GM10248 (cell line): ENCODE results near the gene RNF168.
"Not testable (repeated sequence)": the region's sequence is repeated elsewhere in the genome, so short reads cannot be mapped to it uniquely, and the experiment has no call there.

Source experiments
- CTCF ChIA-PET: fragments of 300-600 bp; sonication (Branson Sonifier 250); formaldehyde crosslinking; extraction: SDS; loops from one replicate; lab custom pipeline; 2021; ENCODE audit warnings: antibody characterized with exemption; lab: Yijun Ruan, JAX
- POLR2A ChIA-PET: fragments of 350-650 bp; sonication (Branson Sonifier 250); formaldehyde crosslinking; extraction: SDS; loops from one replicate; lab custom pipeline; 2020; ENCODE audit warnings: antibody characterized with exemption; lab: Yijun Ruan, JAX
- DNase-seq: peaks from one replicate; pipeline ENCODE4 v3.0.0; 2012; ENCODE audit errors: extremely low spot score
- TF ChIP-seq, protein P1 (sequence below): IDR thresholded peaks from 2 replicates; pipeline ENCODE4 v1.5.1; 2012; ENCODE audit warnings: mild to moderate bottlenecking, low read depth; ENCODE audit errors: extremely low read depth, missing control alignments, control extremely low read depth

RNF168 gene

DNA sequence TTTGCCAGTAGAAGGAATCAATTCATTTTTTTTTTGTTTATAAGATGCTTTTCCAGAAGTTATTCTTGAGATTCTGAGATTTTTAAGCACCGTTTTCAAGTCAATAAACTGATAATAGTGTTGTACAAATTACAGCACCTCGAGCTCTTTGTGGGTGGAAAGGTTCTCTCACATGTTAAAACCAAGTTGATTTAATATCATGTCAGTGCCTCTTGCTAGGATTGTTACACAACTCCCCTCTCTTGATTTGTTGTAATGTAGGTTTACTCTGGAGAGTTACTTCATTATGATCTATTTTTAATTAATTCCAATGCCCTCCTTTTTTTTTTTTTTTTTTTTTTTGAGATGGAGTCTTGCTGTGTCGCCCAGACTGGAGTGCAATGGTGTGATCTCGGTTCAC, 45.5 kb downstream of the RNF168 start:
- TF ChIP-seq, protein P1, sequence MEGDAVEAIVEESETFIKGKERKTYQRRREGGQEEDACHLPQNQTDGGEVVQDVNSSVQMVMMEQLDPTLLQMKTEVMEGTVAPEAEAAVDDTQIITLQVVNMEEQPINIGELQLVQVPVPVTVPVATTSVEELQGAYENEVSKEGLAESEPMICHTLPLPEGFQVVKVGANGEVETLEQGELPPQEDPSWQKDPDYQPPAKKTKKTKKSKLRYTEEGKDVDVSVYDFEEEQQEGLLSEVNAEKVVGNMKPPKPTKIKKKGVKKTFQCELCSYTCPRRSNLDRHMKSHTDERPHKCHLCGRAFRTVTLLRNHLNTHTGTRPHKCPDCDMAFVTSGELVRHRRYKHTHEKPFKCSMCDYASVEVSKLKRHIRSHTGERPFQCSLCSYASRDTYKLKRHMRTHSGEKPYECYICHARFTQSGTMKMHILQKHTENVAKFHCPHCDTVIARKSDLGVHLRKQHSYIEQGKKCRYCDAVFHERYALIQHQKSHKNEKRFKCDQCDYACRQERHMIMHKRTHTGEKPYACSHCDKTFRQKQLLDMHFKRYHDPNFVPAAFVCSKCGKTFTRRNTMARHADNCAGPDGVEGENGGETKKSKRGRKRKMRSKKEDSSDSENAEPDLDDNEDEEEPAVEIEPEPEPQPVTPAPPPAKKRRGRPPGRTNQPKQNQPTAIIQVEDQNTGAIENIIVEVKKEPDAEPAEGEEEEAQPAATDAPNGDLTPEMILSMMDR = no peak
- POLR2A ChIA-PET = no interaction called here
- CTCF ChIA-PET = interaction anchor here (2.3 kb wide), 1 partner anchor 71 kb away, joined by 7 read pairs; no protein-coding TSS in a partner anchor
- no peak for DNase-seq

GRCh38 chr3:196457470-196457869, 46.1 kb downstream of the RNF168 start:
- ChIA-PET CTCF (interaction anchor here (2.3 to 3.6 kb wide), 2 partner anchors 16 to 71 kb away, joined by 7 to 17 read pairs; no protein-coding TSS in a partner anchor), POLR2A (interaction anchor here (0.6 kb wide), 1 partner anchor 30 kb away, joined by 3 read pairs; no protein-coding TSS in a partner anchor)
- not testable (repeated sequence) for DNase-seq

- TF ChIP-seq, protein P1 = no peak
- CTCF ChIA-PET = interaction anchor here (0.7 to 3.6 kb wide), 4 partner anchors 13 to 53 kb away, joined by 3 to 17 read pairs (median 4); no protein-coding TSS in a partner anchor
- no peak for DNase-seq
- POLR2A ChIA-PET = interaction anchor here (0.6 kb wide), 1 partner anchor 378 kb away, joined by 3 read pairs; no protein-coding TSS in a partner anchor
Measured at GRCh38 chr3:196454935-196455334, 48.6 kb downstream of the RNF168 start.

- POLR2A ChIA-PET, CTCF ChIA-PET: not testable (repeated sequence)
- DNase-seq = peak; percentile 50
- TF ChIP-seq, protein P1 = peak; percentile 30
Measured at GRCh38 chr3:196445391-196445790, 58.2 kb downstream of the RNF168 start.

DNA sequence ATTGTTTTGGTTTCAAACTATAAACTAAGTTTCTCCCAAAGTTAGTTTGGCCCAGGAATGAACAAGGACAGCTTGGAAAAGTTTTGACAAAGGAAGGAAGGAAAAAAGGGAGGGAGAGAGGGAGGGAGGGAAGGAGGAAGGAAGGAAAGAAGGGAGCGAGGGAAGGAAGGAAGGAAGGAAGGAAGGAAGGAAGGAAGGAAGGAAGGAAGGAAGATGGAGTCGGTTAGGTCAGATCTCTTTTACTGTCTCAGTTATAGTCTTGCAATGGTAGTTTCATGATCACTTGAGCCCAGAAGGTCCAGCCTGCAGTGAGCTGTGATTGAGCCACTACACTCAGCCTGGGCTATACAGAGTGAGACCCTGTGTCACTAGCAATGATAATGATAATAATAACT, 59.1 kb downstream of the RNF168 start:
- DNase-seq = no peak
- CTCF ChIA-PET = interaction anchor here (1.3 kb wide), 1 partner anchor 191 kb away, joined by 3 read pairs; no protein-coding TSS in a partner anchor
- POLR2A ChIA-PET = no interaction called here
- TF ChIP-seq, protein P1 = no peak

- DNase-seq = no peak
- TF ChIP-seq, protein P1 = no peak
- POLR2A ChIA-PET = interaction anchor here (0.8 to 1.0 kb wide), 2 partner anchors 20 to 24 kb away, joined by 3 read pairs; no protein-coding TSS in a partner anchor
- CTCF ChIA-PET = interaction anchor here (1.5 to 3.8 kb wide), 2 partner anchors 11 to 15 kb away, joined by 3 to 17 read pairs; no protein-coding TSS in a partner anchor
Measured at GRCh38 chr3:196440696-196441095, 62.9 kb downstream of the RNF168 start.

GRCh38 chr3:196440041-196440537, 63.5 kb downstream of the RNF168 start:
- POLR2A ChIA-PET = interaction anchor here (1.0 kb wide), 2 partner anchors 20 to 26 kb away, joined by 3 to 4 read pairs; no protein-coding TSS in a partner anchor
- TF ChIP-seq, protein P1 = no peak

More at GRCh38 chr3:196440041-196440537, 63.5 kb downstream of the RNF168 start:
- no peak for DNase-seq
- CTCF ChIA-PET = interaction anchor here (1.5 to 3.8 kb wide), 2 partner anchors 11 to 16 kb away, joined by 3 to 17 read pairs; no protein-coding TSS in a partner anchor
